HG02642 (cell line): Measurements from ENCODE around the gene VEGFC.

Experiments
- ATAC-seq: cut with Tn5 transposase; IDR thresholded peaks from one replicate; pipeline ENCODE4 v1.9.1; 2021; ENCODE audit warnings: mild to moderate bottlenecking; ENCODE audit not compliant: unreplicated experiment, poor library complexity

The VEGFC gene

DNA sequence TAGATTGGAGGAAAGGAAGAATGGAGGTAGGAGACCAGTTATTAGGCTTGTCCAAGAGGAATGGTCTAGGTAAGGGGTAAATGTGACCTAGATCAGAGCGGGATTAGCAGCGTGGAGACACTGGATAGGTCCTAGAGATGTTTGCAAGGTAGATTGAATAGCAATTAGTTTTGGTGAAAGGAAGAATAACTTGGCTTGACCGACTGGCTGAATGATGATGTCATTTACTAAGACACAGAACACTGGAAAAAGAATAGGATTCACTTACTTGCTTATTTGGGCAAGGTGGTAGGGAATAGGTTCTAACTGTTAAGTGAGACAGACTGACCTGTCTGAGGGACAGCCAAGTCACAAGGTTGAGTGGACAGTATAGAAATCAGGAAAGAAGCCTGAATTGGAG lies 71.3 kb downstream of the VEGFC start:
- ATAC-seq = no peak

- no peak for ATAC-seq
These were observed 73.8 kb downstream of the VEGFC start for GRCh38 chr4:176718881-176719280.

DNA sequence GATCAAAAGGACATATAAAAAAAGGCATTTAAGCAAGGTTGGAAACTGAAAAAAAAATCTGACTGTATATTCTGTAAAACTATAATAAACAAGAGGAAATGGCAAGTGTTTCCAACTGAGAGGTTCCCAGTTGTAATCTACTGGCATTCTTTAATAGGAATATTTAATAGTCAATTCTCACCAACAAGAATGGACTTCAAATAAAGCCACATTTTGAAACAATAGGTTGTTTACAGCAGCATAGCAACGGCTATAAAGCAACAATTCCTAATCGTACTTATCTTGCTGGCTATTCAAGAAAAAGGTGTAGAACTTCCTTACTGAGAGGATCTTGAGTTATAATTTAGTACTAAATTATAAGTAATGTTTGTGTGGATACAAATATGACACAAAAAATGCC lies 75.5 kb downstream of the VEGFC start:
- no peak for ATAC-seq

- ATAC-seq = no peak
These were observed 83.3 kb downstream of the VEGFC start for GRCh38 chr4:176709417-176709816.

DNA sequence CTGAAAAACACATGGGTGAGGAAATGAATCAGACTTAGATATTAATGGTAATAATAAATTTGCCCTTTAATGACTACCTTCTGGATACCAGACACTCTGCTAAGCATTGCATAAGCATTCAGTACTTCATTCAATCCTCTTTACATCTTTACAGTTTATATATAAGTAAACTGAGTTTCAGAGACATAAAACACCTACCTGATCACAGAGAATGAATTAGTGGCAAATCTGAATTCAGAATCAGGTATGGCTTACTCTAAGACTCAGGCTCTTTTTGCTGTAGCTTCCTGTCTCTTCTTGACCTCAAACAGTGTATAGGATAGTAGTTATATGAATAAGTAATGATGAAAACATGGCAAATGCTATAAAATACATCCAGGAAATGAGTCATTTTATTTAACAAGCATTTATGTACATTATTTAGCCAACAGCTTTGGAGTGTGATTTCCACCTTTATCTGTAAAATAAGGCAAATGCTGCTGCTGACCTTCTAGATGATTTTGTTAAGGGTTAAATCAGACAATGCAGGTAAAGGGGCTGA lies 83.9 kb downstream of the VEGFC start:
- ATAC-seq = no peak

- no peak for ATAC-seq
These were observed 102.0 kb downstream of the VEGFC start for GRCh38 chr4:176690716-176691115.

GRCh38 chr4:176680668-176681180 lies 112.0 kb downstream of the VEGFC start:
- no peak for ATAC-seq

- ATAC-seq = no peak
These were observed 115.8 kb downstream of the VEGFC start for GRCh38 chr4:176676901-176677300.

DNA sequence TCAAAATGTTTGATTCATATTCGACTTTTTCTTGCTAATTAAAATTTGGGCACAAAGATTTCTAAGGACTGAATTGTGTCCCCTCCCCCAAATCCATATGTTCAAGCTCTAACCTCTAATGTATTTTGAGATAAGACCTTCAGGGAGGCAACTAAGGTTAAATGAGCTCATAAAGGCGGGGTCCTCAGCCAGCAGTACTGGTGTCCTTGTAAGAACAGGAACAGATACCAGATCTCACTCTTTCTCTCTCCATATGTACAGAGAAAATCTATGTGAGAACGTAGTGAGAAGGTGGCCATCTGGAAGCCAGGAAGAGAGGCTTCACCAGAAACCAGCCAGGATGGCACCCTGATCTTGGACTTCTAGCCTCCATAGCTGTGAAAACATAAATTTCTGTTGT lies 116.9 kb downstream of the VEGFC start:
- no peak for ATAC-seq

- no peak for ATAC-seq
These were observed 121.2 kb downstream of the VEGFC start for GRCh38 chr4:176671532-176671931.

DNA sequence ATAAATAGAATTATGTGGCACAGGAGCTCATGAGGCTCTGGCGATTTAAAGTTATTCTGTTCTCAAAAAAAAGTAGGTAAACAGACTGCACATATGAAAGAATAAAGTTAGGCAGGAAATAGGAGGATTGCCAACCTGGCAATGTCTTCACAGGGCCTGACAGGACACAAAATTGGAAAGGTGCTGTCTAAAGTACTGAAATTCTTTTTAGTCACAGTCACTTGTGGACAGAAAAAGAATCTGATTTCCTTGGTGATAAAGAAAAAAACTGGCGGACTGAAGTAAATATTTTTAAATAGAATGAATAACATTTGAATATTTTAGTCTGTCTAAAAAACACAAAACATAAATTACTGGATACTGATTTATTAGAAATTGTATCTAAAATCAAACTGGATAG lies 124.4 kb downstream of the VEGFC start:
- no peak for ATAC-seq

- no peak for ATAC-seq
These were observed 127.8 kb downstream of the VEGFC start for GRCh38 chr4:176664964-176665363.

DNA sequence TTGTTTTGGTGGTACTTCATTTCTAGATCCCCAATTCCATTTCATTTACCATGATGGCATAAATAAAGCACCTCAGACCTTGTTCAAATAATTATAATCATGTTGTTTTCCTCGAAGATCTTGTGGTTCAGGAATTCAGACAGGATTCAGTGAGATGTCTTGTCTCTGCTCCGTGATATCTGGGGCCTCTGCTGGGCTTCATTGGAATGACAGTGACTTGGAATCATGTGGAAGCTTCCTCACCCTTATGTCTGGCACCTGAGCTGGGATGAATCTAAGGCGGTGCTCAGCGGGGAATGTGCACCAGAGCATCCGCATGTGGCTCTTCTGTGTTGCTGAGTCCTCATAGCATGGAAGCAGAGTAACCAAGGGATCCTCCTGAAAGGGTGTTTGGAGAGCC lies 132.2 kb downstream of the VEGFC start:
- no peak for ATAC-seq

- ATAC-seq = no peak
These were observed 136.6 kb downstream of the VEGFC start for GRCh38 chr4:176656108-176656507.

- no peak for ATAC-seq
These were observed 138.0 kb downstream of the VEGFC start for GRCh38 chr4:176654565-176655216.

GRCh38 chr4:176653401-176654220 lies 139.1 kb downstream of the VEGFC start:
- no peak for ATAC-seq

DNA sequence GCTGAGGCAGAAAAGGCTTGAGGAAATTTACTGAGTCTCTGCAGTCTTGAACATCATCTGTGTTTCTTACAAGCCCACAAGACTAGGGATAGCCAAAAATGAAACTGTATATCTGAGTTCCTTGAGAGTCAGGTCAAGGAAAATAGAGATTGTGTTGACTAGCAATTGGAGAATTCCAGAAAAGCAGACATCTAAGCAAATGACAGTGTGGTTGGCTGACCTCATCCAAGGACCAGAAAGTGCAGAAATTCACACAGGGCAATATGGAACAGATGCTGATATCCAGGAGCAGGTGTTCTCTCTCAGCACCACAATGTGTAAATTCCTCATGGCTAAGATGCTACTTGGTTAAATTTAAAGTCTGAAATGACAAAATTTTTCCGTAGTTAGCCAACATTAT lies 146.4 kb downstream of the VEGFC start:
- no peak for ATAC-seq

DNA sequence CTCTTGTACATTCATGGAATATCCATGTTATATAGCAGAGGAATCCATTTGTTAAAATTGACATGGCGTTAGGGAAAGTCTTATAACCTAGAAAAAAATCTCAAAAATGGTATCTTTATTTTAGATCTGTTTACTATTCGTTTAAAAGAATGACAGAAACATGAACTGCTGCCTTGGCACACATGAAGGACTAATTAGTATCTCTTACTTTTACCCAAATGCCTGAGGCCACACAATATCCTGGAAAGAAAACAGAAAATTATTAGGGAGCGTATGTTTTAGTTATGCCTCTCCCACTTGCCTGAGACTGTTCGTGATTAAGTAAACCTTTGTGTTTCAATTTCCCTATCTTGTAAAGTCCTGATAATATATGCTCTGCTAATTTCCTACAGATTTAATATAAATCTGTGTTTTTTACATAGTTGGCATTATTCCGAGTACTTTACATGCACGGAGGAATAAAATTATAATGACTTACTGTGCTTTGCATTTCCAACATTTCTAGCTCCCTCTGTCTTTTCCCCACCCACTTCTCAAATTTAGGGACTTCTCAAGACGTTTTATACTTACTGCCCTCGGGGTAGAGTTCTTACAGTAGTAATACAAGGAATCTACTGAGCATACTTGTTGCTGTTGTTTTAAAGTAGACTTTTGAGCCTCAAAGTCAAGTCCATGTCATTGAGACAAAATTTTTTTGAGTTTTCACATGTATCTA lies 147.3 kb downstream of the VEGFC start:
- no peak for ATAC-seq

DNA sequence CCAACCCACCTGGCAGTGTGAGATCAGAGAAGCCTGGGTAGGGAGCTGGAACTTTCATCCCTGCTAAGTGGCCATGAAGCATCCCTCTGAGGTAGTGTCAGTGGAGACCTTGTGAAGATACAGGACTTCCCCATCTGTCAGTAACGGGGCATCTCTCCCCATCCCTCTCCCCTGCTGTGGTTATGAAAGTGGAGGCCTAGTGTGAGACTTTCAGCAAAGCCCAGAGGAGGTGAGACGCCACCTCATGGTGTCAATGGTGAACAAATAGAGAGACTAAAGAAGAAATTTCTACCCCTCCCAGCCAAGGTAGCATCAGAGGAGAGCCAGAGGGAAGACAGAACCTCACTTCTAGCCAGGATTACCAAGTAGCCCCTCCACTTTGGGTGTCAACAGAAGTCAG lies 150.2 kb downstream of the VEGFC start:
- peak; percentile 74 for ATAC-seq

DNA sequence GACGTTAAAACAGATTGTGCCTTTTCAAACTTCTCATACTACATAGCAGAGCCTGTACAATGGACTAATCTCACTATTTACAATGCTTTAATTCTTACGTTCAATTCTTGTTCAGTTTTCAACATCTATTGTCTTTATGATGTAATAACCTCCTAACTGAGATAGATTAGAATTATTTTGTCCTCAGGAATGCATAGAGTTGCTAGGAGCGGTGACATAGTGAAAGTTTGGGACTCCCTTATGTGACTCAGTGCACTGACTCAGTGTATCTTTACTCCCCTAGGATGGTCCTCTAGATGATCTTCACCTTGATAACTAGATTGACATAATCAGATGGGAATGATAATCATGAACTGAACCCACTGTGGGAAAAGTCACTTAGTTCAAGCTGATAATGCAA lies 151.5 kb downstream of the VEGFC start:
- no peak for ATAC-seq

DNA sequence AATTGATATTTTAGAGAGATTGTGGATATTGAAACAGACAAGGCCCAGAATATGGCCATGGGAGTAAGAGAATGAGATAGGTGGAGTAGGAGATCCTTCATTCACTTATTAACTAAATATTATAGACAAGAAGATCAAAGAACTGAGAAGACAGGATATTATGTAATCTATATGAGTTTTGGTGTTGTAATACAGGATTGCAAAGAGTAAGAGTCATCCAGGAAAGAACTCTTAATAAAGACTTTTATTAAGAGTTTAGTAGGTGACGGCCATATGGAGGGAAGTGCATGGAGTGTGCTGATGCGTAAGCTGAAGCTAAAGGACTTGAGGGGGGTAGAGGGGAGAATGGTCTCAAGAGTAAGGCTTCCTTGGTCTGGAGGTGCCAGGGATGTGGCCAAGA lies 153.7 kb downstream of the VEGFC start:
- ATAC-seq = no peak
